IPS-18a (cell line): ENCODE measurements around the gene UBE2J1.

Experiments
- H3K27ac ChIP-seq: one replicate; pipeline ENCODE4 v1.5.1; 2013; ENCODE audit warnings: low read length
- H3K27me3 ChIP-seq: one replicate; pipeline ENCODE4 v1.6.1; 2013; ENCODE audit warnings: mild to moderate bottlenecking, low read length; ENCODE audit not compliant: control insufficient read depth, insufficient read depth
- H3K36me3 ChIP-seq: one replicate; pipeline ENCODE4 v1.6.1; 2013; ENCODE audit warnings: low read depth, low read length; ENCODE audit not compliant: control insufficient read depth
- H3K4me1 ChIP-seq: one replicate; pipeline ENCODE4 v1.6.1; 2013; ENCODE audit warnings: low read depth, low read length; ENCODE audit not compliant: control insufficient read depth
- H3K4me3 ChIP-seq: one replicate; pipeline ENCODE4 v1.5.1; 2013; ENCODE audit warnings: low read length
- H3K9ac ChIP-seq: one replicate; pipeline ENCODE4 v1.6.1; 2013; ENCODE audit warnings: mild to moderate bottlenecking, low read length, moderate library complexity
- H3K9me3 ChIP-seq: one replicate; pipeline ENCODE4 v1.6.1; 2013; ENCODE audit warnings: low read depth, low read length; ENCODE audit not compliant: control insufficient read depth

Gene UBE2J1

DNA sequence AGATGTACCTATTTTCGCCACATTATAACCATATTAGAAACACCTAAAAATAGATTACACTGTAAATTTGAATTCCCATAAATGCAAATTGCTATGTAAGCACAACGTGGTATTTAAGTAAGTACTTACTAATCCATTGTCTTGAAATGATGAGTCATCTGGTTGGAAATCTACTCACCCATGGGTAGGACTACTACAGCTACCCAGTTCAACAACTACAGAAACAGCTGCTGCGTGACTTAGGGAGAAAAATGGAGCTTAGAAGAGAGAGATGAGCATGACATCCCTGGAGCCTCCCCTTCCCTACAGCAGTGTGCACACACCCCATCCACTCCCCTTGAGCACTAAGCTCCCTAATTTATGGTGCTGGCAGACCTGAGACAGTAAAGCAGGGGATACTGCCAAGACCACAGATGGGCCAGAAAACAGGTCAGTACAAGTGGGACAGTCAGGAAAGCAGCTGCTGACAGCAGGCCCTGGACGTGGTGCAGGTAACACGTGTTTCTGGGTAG lies 32.7 kb upstream of the UBE2J1 start:
- Histone ChIP-seq H3K27ac (no peak overlapping the region), H3K4me3 (no peak overlapping the region), H3K9ac (no peak overlapping the region), H3K9me3 (no peaks in the 10 kb centered on the region), H3K4me1 (no peaks in the 10 kb centered on the region), H3K36me3 (no peaks in the 10 kb centered on the region), H3K27me3 (no peaks in the 10 kb centered on the region)

- Histone ChIP-seq H3K4me1 (no peaks in the 10 kb centered on the region), H3K4me3 (no peak overlapping the region), H3K9ac (no peak overlapping the region), H3K9me3 (no peaks in the 10 kb centered on the region), H3K36me3 (no peaks in the 10 kb centered on the region), H3K27ac (no peak overlapping the region), H3K27me3 (no peaks in the 10 kb centered on the region)
Observed at GRCh38 chr6:89381031-89381430, 28.5 kb upstream of the UBE2J1 start.

DNA sequence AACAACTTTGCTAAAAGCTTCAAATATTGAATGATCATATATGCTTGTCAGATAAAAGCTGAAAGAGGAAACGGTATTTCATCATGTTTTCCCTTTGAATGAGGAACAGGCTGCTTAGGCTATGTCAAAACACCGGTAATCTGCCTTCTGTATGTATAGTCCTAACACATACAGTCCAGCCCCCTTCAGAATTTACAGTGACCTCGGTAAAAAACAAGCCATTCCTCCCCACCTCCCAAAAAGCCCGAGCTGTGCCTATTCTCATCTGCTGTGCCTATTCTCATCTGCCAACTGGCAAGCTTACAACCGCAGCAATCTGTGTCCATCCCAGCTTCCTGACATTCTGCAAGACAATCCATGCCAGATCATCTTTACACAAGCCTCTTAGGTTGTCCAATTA lies 26.8 kb upstream of the UBE2J1 start:
- no peak overlapping the region for H3K27ac ChIP-seq
- H3K4me3 ChIP-seq, result no peak overlapping the region
- no peaks in the 10 kb centered on the region for H3K36me3 ChIP-seq
- H3K9me3 ChIP-seq, result no peaks in the 10 kb centered on the region
- no peaks in the 10 kb centered on the region for H3K27me3 ChIP-seq
- no peak overlapping the region for H3K9ac ChIP-seq
- peaks cover 9% of the 10 kb centered on the region for H3K4me1 ChIP-seq

DNA sequence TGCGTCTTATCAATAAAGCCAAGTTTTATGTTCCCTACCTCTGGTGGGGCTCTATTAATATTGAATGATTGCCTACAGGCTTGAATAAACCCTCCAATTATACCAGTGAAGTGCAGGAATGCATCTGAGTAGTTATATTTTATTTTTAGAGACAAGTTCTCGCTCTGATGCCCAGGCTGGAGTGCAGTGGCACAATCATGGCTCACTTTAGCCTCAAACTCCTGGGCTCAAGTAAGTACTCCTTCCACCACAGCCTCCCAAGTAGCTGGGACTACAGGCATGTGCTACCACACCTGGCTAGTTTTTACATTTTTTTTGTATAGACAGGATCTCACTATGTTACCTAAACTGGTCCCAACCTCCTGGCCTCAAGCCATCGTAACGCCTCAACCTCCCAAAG lies 26.1 kb upstream of the UBE2J1 start:
- H3K9ac ChIP-seq, result no peak overlapping the region
- H3K27me3 ChIP-seq, result no peaks in the 10 kb centered on the region
- H3K27ac ChIP-seq, result no peak overlapping the region
- no peaks in the 10 kb centered on the region for H3K9me3 ChIP-seq
- peaks cover 9% of the 10 kb centered on the region for H3K4me1 ChIP-seq
- no peaks in the 10 kb centered on the region for H3K36me3 ChIP-seq
- H3K4me3 ChIP-seq, result no peak overlapping the region

- Histone ChIP-seq H3K27ac (no peak overlapping the region), H3K27me3 (no peaks in the 10 kb centered on the region), H3K9ac (no peak overlapping the region), H3K4me1 (peaks cover 12% of the 10 kb centered on the region), H3K4me3 (no peak overlapping the region), H3K36me3 (no peaks in the 10 kb centered on the region), H3K9me3 (no peaks in the 10 kb centered on the region)
Observed at GRCh38 chr6:89375427-89376267, 23.1 kb upstream of the UBE2J1 start.

GRCh38 chr6:89372506-89372901 lies 20.0 kb upstream of the UBE2J1 start:
- H3K4me1 ChIP-seq, result peaks cover 12% of the 10 kb centered on the region
- H3K9me3 ChIP-seq, result no peaks in the 10 kb centered on the region
- no peaks in the 10 kb centered on the region for H3K27me3 ChIP-seq
- H3K36me3 ChIP-seq, result no peaks in the 10 kb centered on the region
- no peak overlapping the region for H3K27ac ChIP-seq
- no peak overlapping the region for H3K9ac ChIP-seq
- no peak overlapping the region for H3K4me3 ChIP-seq

GRCh38 chr6:89371849-89372505 lies 19.5 kb upstream of the UBE2J1 start:
- Histone ChIP-seq H3K27ac (no peak overlapping the region), H3K9me3 (no peaks in the 10 kb centered on the region), H3K4me1 (peaks cover 12% of the 10 kb centered on the region), H3K27me3 (no peaks in the 10 kb centered on the region), H3K36me3 (no peaks in the 10 kb centered on the region), H3K4me3 (no peak overlapping the region), H3K9ac (no peak overlapping the region)

DNA sequence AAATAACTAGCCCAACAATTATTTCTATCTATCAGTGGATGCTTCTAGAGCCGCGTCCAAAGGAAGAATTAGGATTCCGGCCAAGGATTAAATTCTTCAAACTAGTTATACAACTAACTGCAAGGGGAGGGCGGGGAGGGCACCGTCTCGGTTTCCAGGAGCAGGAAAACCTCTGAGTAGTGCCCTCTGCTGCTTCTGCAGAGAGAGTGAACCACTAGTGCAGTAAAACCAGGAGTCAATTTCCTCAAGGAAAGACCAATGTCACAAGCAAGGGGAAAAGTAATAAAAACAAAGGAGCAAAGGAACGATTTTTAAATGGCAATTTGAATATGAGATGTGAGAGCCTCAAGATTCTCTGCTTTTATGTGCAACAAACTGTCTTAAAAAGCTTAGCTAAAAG lies 16.5 kb upstream of the UBE2J1 start:
- no peak overlapping the region for H3K27ac ChIP-seq
- no peaks in the 10 kb centered on the region for H3K9me3 ChIP-seq
- H3K9ac ChIP-seq, result no peak overlapping the region
- no peaks in the 10 kb centered on the region for H3K27me3 ChIP-seq
- no peaks in the 10 kb centered on the region for H3K36me3 ChIP-seq
- H3K4me1 ChIP-seq, result peaks cover 3% of the 10 kb centered on the region
- H3K4me3 ChIP-seq, result no peak overlapping the region

DNA sequence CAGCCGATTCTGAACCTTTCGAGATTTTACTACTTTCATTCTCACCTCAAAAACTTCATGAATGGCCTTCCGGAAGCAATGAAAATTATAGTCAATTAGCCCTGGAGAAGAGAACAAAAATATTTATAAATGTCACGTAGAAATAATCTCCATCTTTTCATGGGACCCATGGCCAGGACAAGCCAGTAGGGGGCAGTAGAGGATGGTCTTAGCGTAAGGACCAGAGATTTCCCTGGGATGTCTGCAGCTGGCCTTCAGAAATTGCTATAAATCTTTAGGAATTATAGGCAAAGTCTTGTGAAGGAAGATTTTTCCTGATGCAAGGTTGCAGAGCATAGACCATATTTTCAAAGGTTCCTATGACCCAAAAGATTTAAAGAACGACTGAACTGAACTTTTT lies 15.6 kb upstream of the UBE2J1 start:
- H3K27me3 ChIP-seq, result no peaks in the 10 kb centered on the region
- H3K9ac ChIP-seq, result no peak overlapping the region
- no peak overlapping the region for H3K4me3 ChIP-seq
- H3K4me1 ChIP-seq, result peaks cover 3% of the 10 kb centered on the region
- no peaks in the 10 kb centered on the region for H3K36me3 ChIP-seq
- no peaks in the 10 kb centered on the region for H3K9me3 ChIP-seq
- H3K27ac ChIP-seq, result no peak overlapping the region

DNA sequence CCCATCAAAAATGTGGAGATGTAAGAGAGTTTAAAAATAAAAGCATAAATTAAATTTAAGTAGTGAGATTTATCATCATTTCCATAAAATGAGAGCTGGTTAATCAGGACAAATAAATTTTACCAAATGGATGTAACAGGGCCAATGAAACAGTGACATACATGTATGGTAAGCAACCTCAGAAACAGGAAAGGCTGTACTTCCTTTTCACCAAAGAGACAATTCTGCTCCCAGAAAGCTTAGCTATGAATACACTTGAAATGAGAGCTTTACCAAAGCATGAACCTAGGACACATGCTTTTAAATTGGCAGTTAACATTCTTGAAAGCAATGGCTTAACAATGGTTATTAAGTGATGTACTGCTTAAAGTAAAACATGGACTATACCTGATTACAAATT lies 12.1 kb upstream of the UBE2J1 start:
- no peaks in the 10 kb centered on the region for H3K9me3 ChIP-seq
- no peaks in the 10 kb centered on the region for H3K36me3 ChIP-seq
- no peaks in the 10 kb centered on the region for H3K4me1 ChIP-seq
- H3K4me3 ChIP-seq, result no peak overlapping the region
- H3K9ac ChIP-seq, result no peak overlapping the region
- H3K27ac ChIP-seq, result no peak overlapping the region
- no peaks in the 10 kb centered on the region for H3K27me3 ChIP-seq

DNA sequence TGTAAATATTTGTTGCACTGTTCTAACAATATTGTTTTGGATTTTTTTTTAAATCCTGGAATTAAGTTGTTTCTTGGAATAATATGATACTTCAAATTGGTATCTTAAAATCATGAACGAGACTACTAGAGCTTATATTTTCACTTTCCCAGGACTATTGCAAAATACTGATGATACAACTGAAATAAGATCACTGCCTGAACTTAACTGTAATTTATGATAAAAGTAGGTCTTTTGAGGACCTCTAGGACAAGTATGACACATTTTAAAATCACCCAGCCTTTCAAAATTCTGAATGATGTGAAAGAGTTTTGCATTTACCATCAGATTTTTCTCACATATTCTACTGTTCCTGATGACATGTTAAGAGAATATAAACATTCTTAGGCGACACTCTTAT lies 8.6 kb upstream of the UBE2J1 start:
- H3K4me1 ChIP-seq, result no peaks in the 10 kb centered on the region
- no peak overlapping the region for H3K27ac ChIP-seq
- H3K36me3 ChIP-seq, result no peaks in the 10 kb centered on the region
- no peaks in the 10 kb centered on the region for H3K9me3 ChIP-seq
- H3K4me3 ChIP-seq, result no peak overlapping the region
- no peaks in the 10 kb centered on the region for H3K27me3 ChIP-seq
- no peak overlapping the region for H3K9ac ChIP-seq
